Thyroid gland (tissue), 4 donors: ENCODE results near the gene LKAAEAR1. TPM values are rescaled to one million over a fixed set of nuclear protein-coding genes. Genes with fewer than 3 reads are reported as not detected.
A peak's percentile ranks its signal among the peaks of the same experiment; 100 is the strongest.

Experiments
- DNase-seq, 2 donors: peaks; one replicate each; pipeline ENCODE4 v3.0.0-alpha.2; 2019
- H3K27ac ChIP-seq, 3 donors: fragments of 200-600 bp; sonication (generic); 1 replicate in 2 of 3; 2 replicates in 1 of 3; pipeline ENCODE4 v1.5.1; 2016 to 2019; ENCODE audit warnings: mild to moderate bottlenecking in 1 of 3, moderate library complexity in 1 of 3
- H3K27me3 ChIP-seq: fragments of 200-600 bp; sonication (generic); one replicate; pipeline ENCODE4 v1.5.1; 2019
- H3K36me3 ChIP-seq, 2 donors: fragments of 200-600 bp; sonication (generic); one replicate each; pipeline ENCODE4 v1.5.1; 2016 to 2019
- H3K4me1 ChIP-seq, 2 donors: fragments of 200-600 bp; sonication (generic); one replicate each; pipeline ENCODE4 v1.5.1; 2017 to 2019
- H3K4me3 ChIP-seq, 3 donors: fragments of 200-600 bp; sonication (generic); replicated peaks in 1 of 3; 1 replicate in 2 of 3; 2 replicates in 1 of 3; pipeline ENCODE4 v1.5.1; 2016; ENCODE audit warnings: mild to moderate bottlenecking in 1 of 3
- H3K9me3 ChIP-seq: fragments of 200-600 bp; sonication (generic); one replicate; pipeline ENCODE4 v1.5.1; 2017
- POLR2A ChIP-seq, 2 donors: fragments of 450-650 bp; IDR thresholded peaks; one replicate each; pipeline ENCODE4 v1.6.1; 2017; ENCODE audit warnings: antibody characterized with exemption in 2 of 2, mild to moderate bottlenecking in 2 of 2, moderate library complexity in 1 of 2
- WGBS, 2 donors: methylation state at CpG; one replicate each; pipeline ENCODE4 v1.1.5; 2017; 5-methylcytosine and 5-hydroxymethylcytosine counted together
- intact Hi-C: fragments of 100-400 bp; cut with DNase I; formaldehyde crosslinking; loops from one replicate; pipeline ENCODE4 v1.15.1; 2023
- total RNA-seq, 4 donors: library from RNA; depleted of rRNA; stranded (reverse); fragments of >200 nt; gene quantifications; one replicate each; pipeline ENCODE4 v1.2.3, GENCODE V29; 2016
- TF ChIP-seq, protein P1 (sequence below), 6 experiments: fragments of 200-600 bp in 3 of 6; fragments of 450-650 bp in 3 of 6; sonication (generic) in 3 of 6; IDR thresholded peaks; one replicate each; pipeline ENCODE4 v1.5.1; 2016 to 2019; ENCODE audit warnings: antibody characterized with exemption in 6 of 6, mild to moderate bottlenecking in 2 of 6, inconsistent platforms in 1 of 6, moderate library complexity in 1 of 6

LKAAEAR1 gene
- total RNA-seq, 4 donors from 2014 or later = 1.3 to 1.7 TPM; not detected in 2

DNA sequence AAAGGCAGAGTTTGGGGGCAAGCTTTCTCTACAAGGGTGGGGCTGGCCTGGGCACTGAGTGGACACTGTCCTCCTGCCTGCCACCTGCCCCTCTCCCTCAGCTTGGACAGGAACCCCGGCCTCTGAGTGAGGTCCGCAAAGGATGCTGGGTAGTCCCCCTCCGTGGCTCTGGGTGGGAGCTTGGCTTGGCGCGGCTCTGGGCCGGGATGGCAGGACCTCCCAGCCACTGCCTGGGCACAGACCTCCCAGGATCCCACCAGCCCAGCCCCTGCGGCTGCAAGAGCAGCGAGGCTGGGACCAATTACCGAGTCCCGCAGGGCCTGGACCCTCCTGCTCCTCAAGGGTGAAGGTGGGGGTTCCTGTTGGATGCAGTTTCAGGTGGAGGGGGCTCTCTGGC is 31.9 kb downstream of the LKAAEAR1 start:
- 86 to 100% methylated on average over 2 to 4 of the region's 10 CpGs for WGBS, 2 donors
- no peak overlapping the region for H3K4me3 ChIP-seq
- TF ChIP-seq, protein P1, sequence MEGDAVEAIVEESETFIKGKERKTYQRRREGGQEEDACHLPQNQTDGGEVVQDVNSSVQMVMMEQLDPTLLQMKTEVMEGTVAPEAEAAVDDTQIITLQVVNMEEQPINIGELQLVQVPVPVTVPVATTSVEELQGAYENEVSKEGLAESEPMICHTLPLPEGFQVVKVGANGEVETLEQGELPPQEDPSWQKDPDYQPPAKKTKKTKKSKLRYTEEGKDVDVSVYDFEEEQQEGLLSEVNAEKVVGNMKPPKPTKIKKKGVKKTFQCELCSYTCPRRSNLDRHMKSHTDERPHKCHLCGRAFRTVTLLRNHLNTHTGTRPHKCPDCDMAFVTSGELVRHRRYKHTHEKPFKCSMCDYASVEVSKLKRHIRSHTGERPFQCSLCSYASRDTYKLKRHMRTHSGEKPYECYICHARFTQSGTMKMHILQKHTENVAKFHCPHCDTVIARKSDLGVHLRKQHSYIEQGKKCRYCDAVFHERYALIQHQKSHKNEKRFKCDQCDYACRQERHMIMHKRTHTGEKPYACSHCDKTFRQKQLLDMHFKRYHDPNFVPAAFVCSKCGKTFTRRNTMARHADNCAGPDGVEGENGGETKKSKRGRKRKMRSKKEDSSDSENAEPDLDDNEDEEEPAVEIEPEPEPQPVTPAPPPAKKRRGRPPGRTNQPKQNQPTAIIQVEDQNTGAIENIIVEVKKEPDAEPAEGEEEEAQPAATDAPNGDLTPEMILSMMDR (IDR thresholded peaks at IDR 0.05) = no peak
- no peak for TF ChIP-seq POLR2A (IDR thresholded peaks at IDR 0.05)
- H3K4me1 ChIP-seq = peaks cover 3 to 10% of the 10 kb centered on the region in 2 donors
- intact Hi-C loops = no loop called here
- H3K27ac ChIP-seq = peak overlapping the region; percentile 35 to 70 (median 52)
- H3K36me3 ChIP-seq = peaks cover 4% of the 10 kb centered on the region in 2 donors
- peaks cover 4% of the 10 kb centered on the region for H3K27me3 ChIP-seq
- H3K9me3 ChIP-seq = no peaks in the 10 kb centered on the region
- no peak for DNase-seq

DNA sequence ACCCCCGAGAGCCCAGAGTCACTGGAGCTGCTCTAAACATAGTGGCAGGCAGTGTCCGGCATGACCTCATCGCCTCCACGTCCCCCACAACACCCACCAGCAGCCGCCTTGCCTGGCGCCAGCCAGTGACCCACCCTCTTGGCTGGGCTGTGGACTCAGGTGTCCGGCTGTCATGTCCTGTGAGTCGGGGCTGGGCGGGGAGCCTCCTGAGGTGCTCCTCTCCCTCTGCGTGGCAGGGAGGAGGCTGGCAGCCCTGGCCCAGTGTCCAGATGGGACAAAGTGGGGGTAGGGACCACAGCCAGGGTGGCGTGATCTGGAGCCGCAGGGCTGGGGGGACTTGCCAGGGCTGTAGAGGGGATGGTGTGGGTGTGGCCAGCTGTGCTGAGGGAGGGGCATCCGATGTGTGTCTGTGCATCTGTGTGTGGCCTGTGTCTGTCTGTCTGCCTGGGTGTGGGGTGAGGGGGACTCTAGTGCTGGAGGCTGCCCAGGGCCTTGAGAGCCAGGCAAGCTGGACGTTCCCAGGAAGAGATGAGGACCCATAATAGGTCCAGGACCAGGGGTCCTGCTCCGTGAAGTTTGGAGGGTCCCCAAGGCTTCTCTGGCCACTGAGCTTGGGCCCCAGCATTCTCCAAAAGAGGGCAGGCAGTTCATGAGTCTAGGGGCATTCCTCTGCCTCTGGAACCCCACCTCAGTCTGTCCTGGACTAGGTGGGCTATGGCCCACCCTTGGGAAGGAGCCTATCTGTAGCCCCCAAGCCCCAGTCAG is 32.5 kb downstream of the LKAAEAR1 start:
- TF ChIP-seq, protein P1 (IDR thresholded peaks at IDR 0.05) = no peak
- TF ChIP-seq POLR2A (IDR thresholded peaks at IDR 0.05) = no peak
- H3K4me1 ChIP-seq = peaks cover 3 to 10% of the 10 kb centered on the region in 2 donors
- peaks cover 4% of the 10 kb centered on the region in 2 donors for H3K36me3 ChIP-seq
- no peaks in the 10 kb centered on the region for H3K9me3 ChIP-seq
- no peak overlapping the region for H3K4me3 ChIP-seq
- intact Hi-C loops = no loop called here
- H3K27ac ChIP-seq = peak overlapping the region; percentile 35 to 70 (median 68)
- peaks cover 4% of the 10 kb centered on the region for H3K27me3 ChIP-seq
- DNase-seq = peak; percentile 35 to 48
- 66 to 72% methylated on average over 6 to 10 of the region's 15 CpGs for WGBS, 2 donors

DNA sequence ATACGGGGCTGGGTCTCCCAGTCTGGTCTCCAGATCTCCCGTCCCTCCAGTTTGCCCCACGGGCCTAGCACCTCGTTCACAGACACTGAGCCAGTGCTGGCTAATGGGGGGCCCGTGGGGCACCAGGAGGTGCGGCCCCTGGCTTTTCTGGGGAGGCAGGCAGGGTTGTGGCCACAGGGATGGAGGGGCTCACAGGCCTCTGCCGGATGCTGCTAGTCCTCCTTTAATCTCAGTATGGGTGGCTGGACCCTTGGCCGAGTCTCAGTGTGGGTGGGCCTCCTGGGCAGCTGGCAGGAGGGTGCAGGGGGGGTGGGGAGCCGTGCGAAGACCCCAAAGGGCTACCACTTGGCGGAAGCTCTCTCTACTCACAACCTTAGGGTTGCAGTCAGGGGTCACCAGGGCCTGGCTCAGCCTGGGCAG is 33.2 kb downstream of the LKAAEAR1 start:
- Histone ChIP-seq H3K27ac (peak overlapping the region; percentile 62 to 70 (median 68)), H3K9me3 (no peaks in the 10 kb centered on the region), H3K27me3 (peaks cover 4% of the 10 kb centered on the region), H3K4me1 (peaks cover 3 to 10% of the 10 kb centered on the region in 2 donors), H3K36me3 (peaks cover 4% of the 10 kb centered on the region in 2 donors), H3K4me3 (no peak overlapping the region)
- DNase-seq = no peak
- intact Hi-C loops = no loop called here
- WGBS, 2 donors = 75 to 79% methylated on average over 6 to 8 of the region's 11 CpGs
- TF ChIP-seq, protein P1 (IDR thresholded peaks at IDR 0.05) = no peak
- no peak for TF ChIP-seq POLR2A (IDR thresholded peaks at IDR 0.05)

DNA sequence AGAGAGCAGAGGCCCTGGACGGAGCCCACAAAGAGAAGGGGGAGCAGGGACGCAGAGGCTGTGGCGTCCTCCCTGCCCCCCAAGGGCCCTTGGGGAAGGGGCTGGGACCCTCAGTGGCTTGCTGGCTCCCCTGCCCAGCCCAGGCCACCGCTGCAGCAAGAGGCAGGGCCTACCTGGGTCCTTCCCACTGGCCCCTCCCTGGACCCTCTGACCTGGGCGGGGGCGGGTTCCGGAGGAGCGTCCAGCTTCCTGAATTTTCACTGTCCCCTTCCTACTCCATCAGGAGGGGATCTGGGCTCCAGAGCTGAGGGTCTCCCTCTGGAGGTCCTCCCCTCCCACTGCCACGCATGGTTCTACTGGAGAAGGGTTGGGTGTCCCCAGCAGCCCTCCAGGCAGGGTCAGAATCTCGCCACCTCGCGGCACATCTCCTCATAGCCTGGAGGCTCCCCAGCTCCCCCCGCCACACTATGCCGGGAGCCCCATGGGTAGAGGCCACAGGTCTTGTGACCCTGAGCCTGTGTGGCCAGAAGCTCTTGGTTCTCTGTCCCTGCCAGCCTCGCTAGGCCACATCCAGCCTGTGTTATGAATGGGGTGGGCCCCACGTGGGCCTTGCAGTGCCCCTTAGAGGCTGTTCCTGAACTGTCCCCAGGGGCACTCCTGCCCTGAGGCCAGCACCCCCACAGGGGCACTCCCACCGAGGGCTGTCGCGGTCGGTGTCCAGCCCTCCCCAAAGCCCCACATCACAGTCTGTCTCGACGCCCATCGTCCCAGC is 33.8 kb downstream of the LKAAEAR1 start:
- peak overlapping the region in 1 of 3 donors; percentile 23 for H3K4me3 ChIP-seq
- 68 to 80% methylated on average over 6 to 13 of the region's 23 CpGs for WGBS, 2 donors
- peak overlapping the region; percentile 62 to 70 (median 68) for H3K27ac ChIP-seq
- H3K4me1 ChIP-seq = peaks cover 3 to 10% of the 10 kb centered on the region in 2 donors
- H3K36me3 ChIP-seq = peaks cover 4% of the 10 kb centered on the region in 2 donors
- H3K27me3 ChIP-seq = peaks cover 4% of the 10 kb centered on the region
- no peak for DNase-seq
- TF ChIP-seq POLR2A (IDR thresholded peaks at IDR 0.05) = no peak
- TF ChIP-seq, protein P1 (IDR thresholded peaks at IDR 0.05) = no peak
- H3K9me3 ChIP-seq = no peaks in the 10 kb centered on the region
- intact Hi-C loops = no loop called here
